Lung (tissue), 12 donors: ENCODE results near the gene RABGAP1L. TPM values are rescaled to one million over a fixed set of nuclear protein-coding genes. Genes with fewer than 3 reads are reported as not detected.
"Not testable (repeated sequence)": the region's sequence is repeated elsewhere in the genome, so short reads cannot be mapped to it uniquely, and the experiment has no call there.

Source experiments
- ATAC-seq: fragments of 200-7000 bp; cut with Tn5 transposase; one replicate; pipeline ENCODE4 v1.9.1; 2020; ENCODE audit warnings: moderate number of reproducible peaks; ENCODE audit not compliant: insufficient read depth, low FRiP score
- DNase-seq, 3 donors: peaks; one replicate each; pipeline ENCODE4 v3.0.0-alpha.2; 2013 to 2017
- H3K27ac ChIP-seq, 2 donors: one replicate each; pipeline ENCODE4 v1.5.1; 2013; ENCODE audit warnings: mild to moderate bottlenecking in 2 of 2, moderate library complexity in 2 of 2, control low read depth in 1 of 2, inconsistent platforms in 1 of 2, low read depth in 1 of 2, low read length in 1 of 2
- H3K27me3 ChIP-seq, 3 donors: one replicate each; pipeline ENCODE4 v1.5.1; 2013; ENCODE audit warnings: low read length in 2 of 3; ENCODE audit not compliant: control insufficient read depth in 3 of 3, insufficient read depth in 3 of 3
- H3K36me3 ChIP-seq, 4 donors: one replicate each; pipeline ENCODE4 v1.5.1; 2013; ENCODE audit warnings: low read length in 4 of 4, mild to moderate bottlenecking in 1 of 4, moderate library complexity in 1 of 4; ENCODE audit not compliant: control insufficient read depth in 4 of 4, insufficient read depth in 4 of 4
- H3K4me1 ChIP-seq, 5 donors: one replicate each; pipeline ENCODE4 v1.5.1; 2013; ENCODE audit warnings: low read length in 5 of 5, mild to moderate bottlenecking in 2 of 5, moderate library complexity in 1 of 5; ENCODE audit not compliant: control insufficient read depth in 5 of 5, insufficient read depth in 5 of 5
- H3K4me3 ChIP-seq: one replicate; pipeline ENCODE4 v1.5.1; 2013; ENCODE audit warnings: mild to moderate bottlenecking, control low read depth, moderate library complexity
- H3K9ac ChIP-seq, 2 donors: one replicate each; pipeline ENCODE4 v1.5.1; 2013; ENCODE audit warnings: low read length in 2 of 2, control low read depth in 1 of 2; ENCODE audit not compliant: insufficient read depth in 1 of 2
- H3K9me3 ChIP-seq, 4 donors: one replicate each; pipeline ENCODE4 v1.5.1; 2013; ENCODE audit warnings: low read length in 3 of 4, mild to moderate bottlenecking in 1 of 4, moderate library complexity in 1 of 4; ENCODE audit not compliant: control insufficient read depth in 4 of 4, insufficient read depth in 3 of 4
- WGBS, 2 donors: extraction: QIAGEN DNeasy Blood & Tissue Kit; methylation state at CpG; one replicate each; pipeline ENCODE4 v1.1.7; 2013; 5-methylcytosine and 5-hydroxymethylcytosine counted together
- polyA plus RNA-seq, 2 donors: library from polyadenylated mRNA; stranded (reverse); fragments of 200-250 nt; gene quantifications; one replicate each; pipeline ENCODE4 v1.2.1, GENCODE V29; 2013
- total RNA-seq, 2 donors: library from RNA; depleted of rRNA in 1 of 2; stranded (reverse); fragments of >200 nt in 1 of 2; gene quantifications; one replicate each; pipeline ENCODE4 v1.2.1, GENCODE V29; 2014 to 2021
- TF ChIP-seq, protein P1 (sequence below): IDR thresholded peaks from 2 replicates; pipeline ENCODE4 v1.5.1; 2012; ENCODE audit warnings: mild to moderate bottlenecking; ENCODE audit errors: control extremely low read depth, extremely low read depth
- donor health status: control.
- donor health status: control.
- donor health status: Bipolar disorder and iron deficiency.
- donor health status: healthy.
- donor health status: DM: yes; HTN: yes; CAD: no.

RABGAP1L gene
- total and polyA plus RNA-seq, 4 donors = 16.0 to 123 (median 44.5) TPM

DNA sequence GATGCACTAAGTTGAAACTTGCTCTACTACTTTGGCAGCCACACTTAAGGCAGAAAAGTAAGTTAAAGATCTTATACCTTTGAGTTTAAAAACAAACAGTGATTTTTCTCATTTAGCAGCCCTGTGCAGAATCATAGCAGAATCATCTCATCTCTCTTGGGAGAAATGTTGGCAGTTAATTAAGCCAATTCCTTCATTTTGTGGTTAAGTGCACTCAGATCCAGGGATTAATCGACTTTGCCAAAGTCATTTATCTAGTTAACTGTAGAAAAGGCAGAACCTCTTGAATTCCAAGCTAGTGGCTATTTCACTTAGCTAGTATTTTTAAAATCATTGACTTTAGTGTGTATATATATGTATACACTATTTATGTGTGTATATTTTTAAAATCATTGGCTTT, 413.5 kb downstream of the RABGAP1L start:
- WGBS, 2 donors = 89 to 95% methylated on average over 1 of the region's 1 CpG
- TF ChIP-seq, protein P1, sequence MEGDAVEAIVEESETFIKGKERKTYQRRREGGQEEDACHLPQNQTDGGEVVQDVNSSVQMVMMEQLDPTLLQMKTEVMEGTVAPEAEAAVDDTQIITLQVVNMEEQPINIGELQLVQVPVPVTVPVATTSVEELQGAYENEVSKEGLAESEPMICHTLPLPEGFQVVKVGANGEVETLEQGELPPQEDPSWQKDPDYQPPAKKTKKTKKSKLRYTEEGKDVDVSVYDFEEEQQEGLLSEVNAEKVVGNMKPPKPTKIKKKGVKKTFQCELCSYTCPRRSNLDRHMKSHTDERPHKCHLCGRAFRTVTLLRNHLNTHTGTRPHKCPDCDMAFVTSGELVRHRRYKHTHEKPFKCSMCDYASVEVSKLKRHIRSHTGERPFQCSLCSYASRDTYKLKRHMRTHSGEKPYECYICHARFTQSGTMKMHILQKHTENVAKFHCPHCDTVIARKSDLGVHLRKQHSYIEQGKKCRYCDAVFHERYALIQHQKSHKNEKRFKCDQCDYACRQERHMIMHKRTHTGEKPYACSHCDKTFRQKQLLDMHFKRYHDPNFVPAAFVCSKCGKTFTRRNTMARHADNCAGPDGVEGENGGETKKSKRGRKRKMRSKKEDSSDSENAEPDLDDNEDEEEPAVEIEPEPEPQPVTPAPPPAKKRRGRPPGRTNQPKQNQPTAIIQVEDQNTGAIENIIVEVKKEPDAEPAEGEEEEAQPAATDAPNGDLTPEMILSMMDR = no peak
- Histone ChIP-seq H3K4me3 (no peak overlapping the region), H3K9ac (no peak overlapping the region), H3K27ac (no peak overlapping the region), H3K27me3 (no peaks in the 10 kb centered on the region), H3K4me1 (peaks cover 0 to 3% (median 0%) of the 10 kb centered on the region in 5 donors), H3K36me3 (peaks cover 0 to 2% (median 0%) of the 10 kb centered on the region in 4 donors), H3K9me3 (peaks cover 0 to 7% (median 3%) of the 10 kb centered on the region in 4 donors)
- ATAC-seq (no peak), DNase-seq (no peak)

DNA sequence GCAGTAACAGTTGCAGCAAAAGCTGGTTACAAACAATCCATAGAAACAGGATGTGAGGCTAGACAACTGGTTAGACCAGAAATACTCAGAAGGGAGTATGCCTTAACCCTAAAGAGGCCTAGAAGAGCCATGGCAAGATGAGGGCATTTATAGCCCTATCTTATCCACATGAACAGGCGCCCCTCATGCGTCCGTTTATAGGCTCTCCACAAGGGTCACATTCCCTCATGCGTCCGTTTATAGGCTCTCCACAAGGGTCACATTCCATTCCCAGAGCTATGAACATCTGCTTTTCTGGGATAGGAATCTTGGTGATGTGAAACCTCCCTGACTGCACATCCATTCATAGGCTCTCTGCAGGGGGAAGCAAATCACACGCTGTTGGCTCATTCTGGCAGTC, 416.8 kb downstream of the RABGAP1L start:
- H3K36me3 ChIP-seq, ATAC-seq, H3K9me3 ChIP-seq, H3K27ac ChIP-seq, DNase-seq, H3K4me3 ChIP-seq, H3K9ac ChIP-seq, H3K27me3 ChIP-seq, H3K4me1 ChIP-seq: not testable (repeated sequence)
- WGBS, 2 donors = 96 to 98% methylated on average over 6 of the region's 6 CpGs

DNA sequence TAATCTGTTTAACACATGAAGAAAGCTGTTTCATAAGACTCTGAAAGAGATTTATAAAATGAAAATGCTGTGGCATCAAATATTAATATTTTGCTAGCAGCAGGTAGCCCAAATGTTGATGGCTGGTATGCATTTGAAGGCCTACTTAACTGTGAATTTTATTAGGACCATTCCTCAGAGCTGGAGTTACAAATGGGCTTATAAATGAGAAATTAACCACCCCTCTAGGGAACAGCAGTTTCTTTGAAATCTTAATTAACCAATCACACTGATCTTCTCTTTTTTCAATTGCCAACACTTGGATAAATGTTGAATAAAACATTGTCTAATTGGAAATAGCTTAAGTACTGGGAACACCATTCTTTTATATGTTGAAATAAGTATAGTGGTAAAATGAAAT, 418.4 kb downstream of the RABGAP1L start:
- DNase-seq (no peak), ATAC-seq (no peak)
- no peaks in the 10 kb centered on the region for H3K36me3 ChIP-seq
- H3K27me3 ChIP-seq = no peaks in the 10 kb centered on the region
- TF ChIP-seq, protein P1 = no peak
- H3K9me3 ChIP-seq = peaks cover 0 to 7% (median 3%) of the 10 kb centered on the region in 4 donors
- no peak overlapping the region for H3K27ac ChIP-seq
- no peak overlapping the region for H3K4me3 ChIP-seq
- no peak overlapping the region for H3K9ac ChIP-seq
- H3K4me1 ChIP-seq = no peaks in the 10 kb centered on the region

DNA sequence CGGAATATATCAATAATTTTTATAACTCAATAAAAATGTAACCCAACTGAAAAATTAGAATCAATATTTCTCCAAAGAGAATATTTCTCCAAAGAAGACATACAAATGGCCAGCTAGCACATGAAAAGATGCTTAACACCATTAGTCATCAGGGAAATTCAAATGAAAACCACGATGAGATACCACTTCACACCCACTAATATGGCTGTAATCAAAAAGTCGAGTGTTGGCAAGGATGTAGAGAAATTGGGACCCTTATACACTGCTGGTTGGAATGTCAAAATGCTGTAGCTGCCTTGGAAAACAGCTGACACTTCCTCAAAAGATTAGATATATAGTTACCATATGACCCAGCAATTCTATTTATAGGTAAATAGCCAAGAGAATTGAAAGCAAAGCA, 421.5 kb downstream of the RABGAP1L start:
- no peak for ATAC-seq
- TF ChIP-seq, protein P1 = no peak
- 67 to 73% methylated on average over 3 of the region's 3 CpGs for WGBS, 2 donors

More for the DNA sequence above, 421.5 kb downstream of the RABGAP1L start:
- no peak overlapping the region for H3K9ac ChIP-seq
- no peaks in the 10 kb centered on the region for H3K4me1 ChIP-seq
- H3K27ac ChIP-seq = no peak overlapping the region
- no peaks in the 10 kb centered on the region for H3K36me3 ChIP-seq
- H3K4me3 ChIP-seq = no peak overlapping the region
- no peak for DNase-seq
- H3K27me3 ChIP-seq = no peaks in the 10 kb centered on the region
- H3K9me3 ChIP-seq = peaks cover 0 to 5% (median 2%) of the 10 kb centered on the region in 4 donors
